PC-9 (cell line): ENCODE measurements around the gene RAB1B. TPM values are rescaled to one million over a fixed set of nuclear protein-coding genes. Genes with fewer than 3 reads are reported as not detected.
A peak's percentile ranks its signal among the peaks of the same experiment; 100 is the strongest.

Source experiments
- BruUV-seq: library from RNA; stranded (reverse); fragments of 400-500 nt; replicated peaks from 2 replicates; lab custom pipeline; 2021; lab: Mats Ljungman, UMichigan
- CTCF ChIA-PET: fragments of 300-600 bp; sonication (Branson Sonifier 250); formaldehyde crosslinking; loops from one replicate; lab custom pipeline; 2022; ENCODE audit warnings: antibody characterized with exemption; lab: Charles Lee
- POLR2A ChIA-PET: fragments of 300-600 bp; sonication (Branson Sonifier 250); formaldehyde crosslinking; loops from one replicate; lab custom pipeline; 2022; ENCODE audit warnings: antibody characterized with exemption; ENCODE audit not compliant: unreplicated experiment; lab: Charles Lee
- DNase-seq, 2 experiments: peaks; one replicate each; pipeline versions ENCODE4 v3.0.0 to v3.0.0-alpha.2; 2015 to 2022; ENCODE audit warnings: mixed read lengths in 1 of 2
- H2AFZ ChIP-seq: fragments of 200-600 bp; sonication (generic); 2 replicates; pipeline ENCODE4 v1.8.1; 2017; ENCODE audit warnings: antibody characterized with exemption
- H3F3A ChIP-seq: fragments of 200-600 bp; sonication (generic); 2 replicates; pipeline ENCODE4 v1.8.1; 2017; ENCODE audit warnings: antibody characterized with exemption, mild to moderate bottlenecking, low read depth; ENCODE audit not compliant: insufficient read depth
- H3K27ac ChIP-seq: fragments of 200-600 bp; sonication (generic); 2 replicates; pipeline ENCODE4 v1.6.1; 2016; ENCODE audit warnings: mixed run types
- H3K27me3 ChIP-seq: fragments of 200-600 bp; sonication (generic); 2 replicates; pipeline ENCODE4 v1.6.1; 2016; ENCODE audit warnings: low read depth, mixed run types; ENCODE audit not compliant: insufficient read depth
- H3K36me3 ChIP-seq: fragments of 200-600 bp; sonication (generic); 2 replicates; pipeline ENCODE4 v1.6.1; 2016; ENCODE audit warnings: low read depth, mixed run types
- H3K4me1 ChIP-seq: fragments of 200-600 bp; sonication (generic); replicated peaks from 2 replicates; pipeline ENCODE4 v1.6.1; 2016; ENCODE audit warnings: mixed run types; ENCODE audit not compliant: insufficient read depth
- H3K4me2 ChIP-seq: fragments of 200-600 bp; sonication (generic); 2 replicates; pipeline ENCODE4 v1.6.1; 2017; ENCODE audit warnings: mixed run types
- H3K4me3 ChIP-seq: fragments of 200-600 bp; sonication (generic); 2 replicates; pipeline ENCODE4 v1.6.1; 2016; ENCODE audit warnings: mixed run types
- H3K79me2 ChIP-seq: fragments of 200-600 bp; sonication (generic); 2 replicates; pipeline ENCODE4 v1.6.1; 2017; ENCODE audit warnings: low read depth, mixed run types
- H3K9me2 ChIP-seq: fragments of 200-600 bp; sonication (generic); 2 replicates; pipeline ENCODE4 v1.8.1; 2017; ENCODE audit warnings: mild to moderate bottlenecking; ENCODE audit not compliant: insufficient read depth
- H3K9me3 ChIP-seq: fragments of 200-600 bp; sonication (generic); 2 replicates; pipeline ENCODE4 v1.8.1; 2016; ENCODE audit warnings: low read depth; ENCODE audit not compliant: insufficient read depth
- H4K20me1 ChIP-seq: fragments of 200-600 bp; sonication (generic); 2 replicates; pipeline ENCODE4 v1.8.1; 2017; ENCODE audit not compliant: insufficient read depth
- CTCF ChIP-seq: fragments of 200-600 bp; sonication (generic); conservative IDR thresholded peaks from 2 replicates; pipeline ENCODE4 v1.6.1; 2017; ENCODE audit warnings: mixed run types, antibody characterized with exemption, mild to moderate bottlenecking, moderate library complexity
- EZH2 ChIP-seq: fragments of 200-600 bp; sonication (generic); IDR thresholded peaks from 2 replicates; pipeline ENCODE4 v1.8.0; 2017; ENCODE audit warnings: antibody characterized with exemption, low read depth
- intact Hi-C: fragments of 100-400 bp; cut with micrococcal nuclease; formaldehyde crosslinking; loops from one replicate; pipeline ENCODE4 v1.10.0; 2022; ENCODE audit not compliant: unreplicated experiment
- total RNA-seq: library from RNA; stranded (reverse); gene quantifications from 2 replicates; pipeline ENCODE4 v1.2.3, GENCODE V29; 2021

The RAB1B gene
- total RNA-seq, 1 experiment from 2014 or later: 232 TPM

GRCh38 chr11:66268952-66269905 lies 790 bp downstream of the RAB1B start:
- Histone ChIP-seq H3F3A (peaks cover 31% of the 10 kb centered on the region; the same call in 1 of the 2 replicates), H3K27me3 (no peaks in the 10 kb centered on the region), H3K79me2 (peaks cover 32% of the 10 kb centered on the region), H3K9me2 (no peaks in the 10 kb centered on the region), H3K27ac (peak overlapping the region; percentile 31), H3K4me2 (peak overlapping the region; percentile 94), H3K4me3 (peak overlapping the region; percentile 95), H3K9me3 (no peaks in the 10 kb centered on the region), H4K20me1 (peaks cover 44% of the 10 kb centered on the region), H2AFZ (peak overlapping the region; percentile 78), H3K4me1 (peaks cover 8% of the 10 kb centered on the region), H3K36me3 (peaks cover 25% of the 10 kb centered on the region)
- intact Hi-C loops: loop anchor here (1.0 to 5.0 kb wide), 2 partner anchors 79 to 257 kb away; partner anchors contain the start of gene CST6
- CTCF ChIA-PET: interaction anchor here (0.6 kb wide), 2 partner anchors 337 to 994 kb away, joined by 3 to 17 read pairs; no protein-coding TSS in a partner anchor
- DNase-seq: peak in 1 of 2 experiments; percentile 34
- TF ChIP-seq CTCF (peak; percentile 56; the same call in 1 of the 2 replicates), EZH2 (no peak)
- TSS peak; percentile 37 for BruUV-seq
- POLR2A ChIA-PET: interaction anchor here (0.6 kb wide), 5 partner anchors 17 to 1807 kb away, joined by 3 to 12 read pairs (median 3); no protein-coding TSS in a partner anchor

- POLR2A ChIA-PET: interaction anchor here (0.7 kb wide), 1 partner anchor 9 kb away, joined by 5 read pairs; no protein-coding TSS in a partner anchor
- Histone ChIP-seq H3K79me2 (peaks cover 32% of the 10 kb centered on the region), H2AFZ (no peak overlapping the region), H3K9me3 (no peaks in the 10 kb centered on the region), H3K4me2 (no peak overlapping the region), H3F3A (peaks cover 27% of the 10 kb centered on the region; the same call in 1 of the 2 replicates), H3K27ac (no peak overlapping the region), H3K4me1 (peaks cover 8% of the 10 kb centered on the region), H3K9me2 (no peaks in the 10 kb centered on the region), H3K4me3 (no peak overlapping the region), H3K27me3 (no peaks in the 10 kb centered on the region), H3K36me3 (peaks cover 28% of the 10 kb centered on the region), H4K20me1 (peaks cover 52% of the 10 kb centered on the region)
- TF ChIP-seq CTCF: no peak
- no peak for TF ChIP-seq EZH2
- intact Hi-C loops: no loop called here
- BruUV-seq: no TSS peak
- CTCF ChIA-PET: interaction anchor here (0.6 kb wide), 1 partner anchor 157 kb away, joined by 3 read pairs; no protein-coding TSS in a partner anchor
- no peak for DNase-seq
Measured at GRCh38 chr11:66271816-66272215, 3.4 kb downstream of the RAB1B start.

- Histone ChIP-seq H3K4me1 (peaks cover 8% of the 10 kb centered on the region), H2AFZ (no peak overlapping the region), H3K4me3 (no peak overlapping the region), H3F3A (peaks cover 22% of the 10 kb centered on the region; the same call in 1 of the 2 replicates), H3K4me2 (no peak overlapping the region), H3K27me3 (no peaks in the 10 kb centered on the region), H4K20me1 (peaks cover 59% of the 10 kb centered on the region), H3K9me2 (no peaks in the 10 kb centered on the region), H3K9me3 (no peaks in the 10 kb centered on the region), H3K36me3 (peaks cover 28% of the 10 kb centered on the region), H3K79me2 (peaks cover 32% of the 10 kb centered on the region), H3K27ac (no peak overlapping the region)
- no TSS peak for BruUV-seq
- TF ChIP-seq EZH2: no peak
- TF ChIP-seq CTCF: no peak
- intact Hi-C loops: no loop called here
- ChIA-PET CTCF (no interaction called here), POLR2A (no interaction called here)
- no peak for DNase-seq
Measured at GRCh38 chr11:66272596-66272995, 4.2 kb downstream of the RAB1B start.
